HepG2 (cell line): ENCODE measurements around the gene NTF3. TPM values are rescaled to one million over a fixed set of nuclear protein-coding genes. Genes with fewer than 3 reads are reported as not detected.

Experiments used
- ATAC-seq: fragments of 200-7000 bp; cut with Tn5 transposase; 3 replicates; pipeline ENCODE4 v1.9.1; 2020; ENCODE audit warnings: mild to moderate bottlenecking, moderate library complexity
- BruUV-seq: library from RNA; stranded (reverse); fragments of 400-500 nt; replicated peaks from 2 replicates; lab custom pipeline; 2021; lab: Mats Ljungman, UMichigan
- CTCF ChIA-PET: fragments of 300-600 bp; formaldehyde crosslinking; extraction: SDS; loops from one replicate; lab custom pipeline; 2021; ENCODE audit warnings: low total read pairs, inconsistent platforms, low intra/inter-chr PET ratio; lab: Yijun Ruan, JAX
- POLR2A ChIA-PET: fragments of 350-600 bp; sonication (Branson Sonifier 250); formaldehyde crosslinking; loops from one replicate; lab custom pipeline; 2020; ENCODE audit warnings: antibody characterized with exemption, inconsistent platforms; lab: Yijun Ruan, JAX
- DNase-seq: peaks from one replicate; pipeline ENCODE4 v3.0.0-alpha.2; 2015; ENCODE audit warnings: low spot score
- FAIRE-seq: peaks from 3 replicates; lab custom pipeline; 2011; peaks lifted over from hg19 to GRCh38; lab: Jason Lieb, UNC
- H2AFZ ChIP-seq: one replicate; pipeline ENCODE4 v1.6.1; 2011; ENCODE audit warnings: low read length, inconsistent platforms
- H3K27ac ChIP-seq: fragments of 300-600 bp; 3 replicates; pipeline ENCODE4 v1.8.0; 2011; ENCODE audit warnings: mixed run types, mild to moderate bottlenecking, mixed read lengths, low read length, inconsistent platforms; ENCODE audit not compliant: insufficient read depth; ENCODE audit errors: extremely low read length
- H3K27me3 ChIP-seq, 2 experiments: fragments of 200-600 bp in 1 of 2; 2 replicates in 1 of 2; 3 replicates in 1 of 2; pipeline versions ENCODE4 v1.6.0 to v1.8.0; 2011; ENCODE audit warnings: low read length in 2 of 2, mild to moderate bottlenecking in 2 of 2, moderate library complexity in 2 of 2, inconsistent platforms in 1 of 2; ENCODE audit not compliant: insufficient read depth in 2 of 2, control insufficient read depth in 1 of 2
- H3K36me3 ChIP-seq, 2 experiments: fragments of 200-600 bp in 1 of 2; replicated peaks in 1 of 2; 2 replicates in 1 of 2; 3 replicates in 1 of 2; pipeline versions ENCODE4 v1.5.1 to v1.8.0; 2011; ENCODE audit warnings: low read length in 2 of 2, inconsistent platforms in 1 of 2; ENCODE audit not compliant: insufficient read depth in 2 of 2, control insufficient read depth in 1 of 2
- H3K4me1 ChIP-seq: 2 replicates; pipeline ENCODE4 v1.5.1; 2012; ENCODE audit warnings: low read length, inconsistent platforms; ENCODE audit not compliant: insufficient read depth
- H3K4me2 ChIP-seq: 2 replicates; pipeline ENCODE4 v1.6.0; 2011; ENCODE audit warnings: low read depth, low read length, inconsistent platforms
- H3K4me3 ChIP-seq, 3 experiments: fragments of 200-600 bp in 1 of 3; sonication (generic), shearing (Covaris generic) in 1 of 3; replicated peaks in 1 of 3; 2 replicates each; pipeline ENCODE4 v1.5.1; 2011 to 2016; ENCODE audit warnings: low read length in 3 of 3, inconsistent platforms in 2 of 3, low read depth in 2 of 3, mild to moderate bottlenecking in 2 of 3, control low read depth in 1 of 3, mixed read lengths in 1 of 3; ENCODE audit not compliant: insufficient read depth in 1 of 3
- H3K79me2 ChIP-seq: one replicate; pipeline ENCODE4 v1.6.1; 2011; ENCODE audit warnings: low read length, inconsistent platforms; ENCODE audit not compliant: insufficient read depth
- H3K9ac ChIP-seq: 2 replicates; pipeline ENCODE4 v1.6.0; 2011; ENCODE audit warnings: mild to moderate bottlenecking, low read depth, low read length, inconsistent platforms; ENCODE audit not compliant: insufficient read depth
- H3K9me3 ChIP-seq: 2 replicates; pipeline ENCODE4 v1.5.1; 2012; ENCODE audit warnings: mild to moderate bottlenecking, low read length
- H4K20me1 ChIP-seq: 2 replicates; pipeline ENCODE4 v1.6.0; 2011; ENCODE audit warnings: inconsistent platforms, mild to moderate bottlenecking, low read length, moderate library complexity; ENCODE audit not compliant: insufficient read depth
- AGO2 ChIP-seq: fragments of 200-400 bp; formaldehyde crosslinking; optimal IDR thresholded peaks from 2 replicates; pipeline ENCODE3; 2017; ENCODE audit warnings: mild to moderate bottlenecking, low read depth, low read length, moderate library complexity
- MNT ChIP-seq: fragments of 450-650 bp; IDR thresholded peaks from 2 replicates; pipeline ENCODE4 v1.6.1; 2016
- PHF8 ChIP-seq: sonication (generic); formaldehyde crosslinking; IDR thresholded peaks from 2 replicates; pipeline ENCODE4 v1.5.0; 2020; ENCODE audit warnings: missing genetic modification reagents
- RFXAP ChIP-seq: sonication (generic); formaldehyde crosslinking; IDR thresholded peaks from 2 replicates; pipeline ENCODE4 v1.4.0; 2020; ENCODE audit warnings: missing genetic modification reagents, borderline replicate concordance
- WGBS: methylation state at CpG from one replicate; pipeline ENCODE4 v1.1.6; 2017; ENCODE audit warnings: low lambda C conversion rate; 5-methylcytosine and 5-hydroxymethylcytosine counted together
- in situ Hi-C: cut with HindIII; loops from 2 replicates; pipeline ENCODE4 v1.10.0; 2017; ENCODE audit warnings: low pct_unique_long_range_greater_than_20kb; ENCODE audit not compliant: extremely low pct_ligation_motif_present
- intact Hi-C: fragments of 100-400 bp; cut with micrococcal nuclease; formaldehyde crosslinking; loops from one replicate; pipeline ENCODE4 v1.10.0; 2022; ENCODE audit not compliant: unreplicated experiment
- polyA plus RNA-seq, 8 experiments: library from polyadenylated mRNA; depleted of rRNA in 3 of 8; stranded (reverse) in 7 of 8; unstranded in 1 of 8; fragments of >200 nt; fragmentation: Illumina TruSeq in 4 of 8; extraction: Trizol in 4 of 8; gene quantifications; 2 replicates each; pipeline versions ENCODE4 v1.2.1 to v1.2.3, GENCODE V29; 2011 to 2016; ENCODE audit warnings: low read depth in 4 of 8, missing spikeins in 1 of 8, mixed read lengths in 1 of 8; ENCODE audit not compliant: insufficient read depth in 1 of 8
- total RNA-seq, 5 experiments: library from RNA; depleted of rRNA; stranded (reverse); fragments of >200 nt; fragmentation: Illumina TruSeq; extraction: Trizol; gene quantifications; 2 replicates each; pipeline ENCODE4 v1.2.3, GENCODE V29; 2016; ENCODE audit warnings: low read depth in 1 of 5

Gene NTF3
- total and polyA plus RNA-seq, 2 of the 13 experiments (the other 11 are each of a cell fraction or from before 2014, with no cell fraction given), result not detected

DNA sequence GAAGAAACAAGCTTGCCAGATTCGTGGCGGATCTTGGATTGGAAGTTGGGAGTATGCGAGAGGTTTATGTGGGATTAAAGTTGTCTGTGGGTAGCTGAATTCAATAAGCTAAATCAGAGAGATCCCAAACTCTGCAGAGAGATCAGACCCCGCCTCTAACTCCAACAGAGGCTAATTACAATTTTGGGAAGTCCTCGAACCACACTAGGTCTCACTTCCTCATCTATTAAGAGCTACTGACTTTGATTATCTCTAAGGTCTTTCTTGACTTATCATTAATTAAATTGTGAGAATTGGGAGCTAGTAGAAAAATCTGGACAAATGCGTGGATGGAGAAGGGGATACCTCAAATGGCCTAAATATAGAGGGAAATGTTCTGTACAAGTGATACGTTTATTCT lies 9.1 kb downstream of the NTF3 start (continued):
- TF ChIP-seq PHF8 (CRISPR knock-in tag) (no peak), AGO2 (no peak)

DNA sequence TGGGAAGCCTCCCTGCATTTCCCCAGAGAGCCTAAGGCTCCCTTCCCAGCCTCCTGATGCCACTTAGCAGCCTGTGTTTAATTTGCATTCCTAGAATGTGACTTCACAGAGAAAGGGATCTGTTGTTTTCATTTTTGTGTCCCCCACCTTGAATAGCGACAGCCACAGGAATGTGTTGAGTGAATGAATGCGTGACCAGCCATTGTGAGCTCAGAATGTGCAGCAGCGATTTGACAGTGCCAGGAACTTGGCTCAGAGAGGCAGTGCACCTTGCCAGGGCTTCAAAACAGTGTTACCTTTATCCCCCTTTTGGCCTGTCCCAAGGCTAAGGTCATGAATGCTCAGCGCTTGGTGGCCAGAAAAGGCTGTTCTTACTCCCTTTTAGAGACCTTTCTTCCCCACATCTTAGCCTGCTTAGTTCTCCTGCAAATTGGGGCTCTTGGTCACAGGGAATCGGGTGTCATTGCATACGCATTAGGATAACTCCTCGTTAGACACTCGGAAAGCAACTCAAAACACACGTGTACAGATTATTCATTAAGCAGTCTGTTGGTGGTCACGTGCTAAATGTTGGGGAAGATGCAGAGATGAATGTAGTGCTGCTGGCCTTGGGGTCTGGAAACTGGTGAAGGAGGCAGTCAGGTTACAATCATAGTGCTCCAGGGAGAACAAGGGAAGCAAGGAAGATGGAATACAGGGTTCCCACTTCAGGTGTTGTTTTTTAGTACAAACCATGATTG lies 9.8 kb downstream of the NTF3 start:
- in situ Hi-C loops, result loop anchor here (5.0 kb wide), 2 partner anchors 239 to 419 kb away; no protein-coding TSS in a partner anchor
- intact Hi-C loops, result no loop called here

More for the DNA sequence above, 9.8 kb downstream of the NTF3 start:
- Histone ChIP-seq H3K27me3 (peaks cover 0 to 1% of the 10 kb centered on the region in 2 experiments; a peak in 2 of 5 replicates), H3K9ac (no peak overlapping the region), H3K36me3 (no peaks in the 10 kb centered on the region), H3K9me3 (no peaks in the 10 kb centered on the region), H3K79me2 (no peaks in the 10 kb centered on the region), H3K27ac (no peak overlapping the region), H2AFZ (no peak overlapping the region), H4K20me1 (no peaks in the 10 kb centered on the region), H3K4me1 (no peaks in the 10 kb centered on the region), H3K4me3 (no peak overlapping the region), H3K4me2 (no peak overlapping the region)
- no TSS peak for BruUV-seq
- TF ChIP-seq MNT (peak; percentile 65), RFXAP (no peak)
- whole genome bisulfite sequencing, result 17% methylated on average over 8 of the region's 10 CpGs
- CTCF ChIA-PET, result interaction anchor here (1.2 to 1.6 kb wide), 2 partner anchors 241 to 270 kb away, joined by 7 to 11 read pairs; no protein-coding TSS in a partner anchor
- POLR2A ChIA-PET, result no interaction called here
- DNase-seq (no peak), FAIRE-seq (no peak), ATAC-seq (no peak)
